GM21528 (cell line): ENCODE data around the gene PLAU.
"Not testable (repeated sequence)": the region's sequence is repeated elsewhere in the genome, so short reads cannot be mapped to it uniquely, and the experiment has no call there.

Experiments
- ATAC-seq: cut with Tn5 transposase; IDR thresholded peaks from one replicate; pipeline ENCODE4 v1.9.1; 2021; ENCODE audit warnings: mild to moderate bottlenecking, moderate library complexity; ENCODE audit not compliant: unreplicated experiment, low FRiP score

Gene PLAU

GRCh38 chr10:73876157-73876556 is 34.8 kb upstream of the PLAU start:
- ATAC-seq = no peak

GRCh38 chr10:73876566-73876965 is 34.4 kb upstream of the PLAU start:
- ATAC-seq = no peak

GRCh38 chr10:73876971-73877370 is 34.0 kb upstream of the PLAU start:
- ATAC-seq = no peak

DNA sequence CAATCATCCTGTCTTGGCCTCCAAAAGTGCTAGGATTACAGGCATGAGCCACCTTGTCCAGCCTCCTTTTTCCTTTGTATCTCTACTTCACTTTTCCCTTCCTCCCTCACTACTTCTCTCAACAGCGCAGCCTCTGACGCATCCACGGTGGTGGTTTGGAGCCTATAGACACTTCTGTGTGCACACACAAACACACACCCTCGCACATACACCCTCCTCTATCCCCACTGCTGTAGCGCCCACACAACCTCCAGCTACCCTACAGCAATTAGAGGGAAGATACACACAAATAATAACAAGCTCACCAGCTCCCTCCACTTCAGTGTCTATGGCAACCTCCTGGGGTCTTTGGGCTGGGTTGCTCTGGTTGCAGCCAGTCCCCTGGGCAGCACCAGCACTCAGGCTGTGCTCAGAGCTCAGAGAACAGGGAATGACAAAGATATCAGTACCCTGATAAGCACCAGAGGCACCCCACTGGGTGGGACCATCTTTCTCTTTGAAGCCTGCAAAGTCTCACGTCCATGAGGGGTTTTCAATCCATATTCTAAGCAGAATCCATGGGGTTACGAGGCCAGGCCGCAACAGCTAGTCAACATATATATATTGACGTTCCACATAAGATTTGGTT is 33.3 kb upstream of the PLAU start:
- no peak for ATAC-seq

GRCh38 chr10:73878365-73878764 is 32.6 kb upstream of the PLAU start:
- ATAC-seq = no peak

DNA sequence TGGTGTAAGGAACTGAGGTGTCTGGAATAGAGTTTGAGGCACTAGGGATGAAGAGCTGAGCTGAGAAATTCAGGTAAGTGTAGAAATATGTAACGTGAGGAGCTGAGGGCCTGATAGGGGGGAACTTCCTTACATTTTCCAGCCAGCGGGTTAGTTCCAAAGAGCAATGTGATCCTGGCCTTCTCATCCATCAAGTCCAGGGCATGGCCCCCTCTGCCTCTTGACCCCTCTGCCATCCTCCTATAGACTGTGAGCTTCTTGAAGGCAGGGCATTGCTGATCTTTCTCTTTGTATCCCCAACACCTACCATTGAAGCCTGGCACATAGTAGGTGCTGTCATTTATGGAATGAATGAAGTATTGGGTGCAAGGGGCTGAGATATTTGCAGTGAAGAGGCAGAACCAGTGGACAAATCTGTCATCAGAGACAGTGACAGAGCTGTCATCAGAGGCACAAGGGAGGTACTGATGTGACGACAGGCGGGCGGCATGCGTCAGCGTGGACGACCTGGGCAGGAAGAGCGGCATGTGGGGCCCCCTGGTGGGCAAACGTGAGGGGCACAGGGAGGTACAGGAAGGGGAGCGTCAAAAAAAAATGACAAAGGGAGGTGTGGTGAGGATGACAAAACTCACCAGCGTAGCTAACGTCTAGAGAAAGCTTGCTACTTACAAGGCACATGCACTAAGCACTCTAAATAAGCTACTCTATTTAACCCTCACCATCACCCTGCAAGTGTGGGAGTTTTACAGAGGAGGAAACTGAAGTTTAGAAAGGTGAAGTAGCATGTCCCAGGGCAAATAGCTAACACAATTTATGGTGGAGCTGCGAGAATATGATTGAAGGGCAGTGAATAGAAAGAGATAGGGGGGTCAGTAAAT is 31.4 kb upstream of the PLAU start:
- peak; percentile 70 for ATAC-seq

GRCh38 chr10:73881221-73881919 is 29.6 kb upstream of the PLAU start:
- no peak for ATAC-seq

DNA sequence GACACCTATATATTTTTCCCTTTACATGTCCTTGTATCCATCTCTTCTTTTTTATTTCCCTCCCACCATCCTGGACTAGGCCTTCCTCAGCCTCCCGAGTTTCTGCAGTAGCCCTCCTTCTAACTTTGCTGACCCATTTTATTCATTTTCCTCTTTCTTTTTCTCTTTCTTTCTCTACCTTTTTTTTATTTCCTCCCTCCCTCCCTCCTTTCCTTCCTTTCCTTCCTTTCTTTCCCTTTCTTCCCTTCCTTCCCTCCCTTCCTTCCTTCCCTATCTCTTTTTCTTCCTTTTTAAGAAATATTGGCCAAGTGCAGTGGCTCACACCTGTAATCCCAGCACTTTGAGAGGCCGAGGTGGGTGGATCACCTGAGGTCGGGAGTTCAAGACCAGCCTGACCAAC is 26.9 kb upstream of the PLAU start:
- no peak for ATAC-seq

- peak; percentile 65 for ATAC-seq
Observed at GRCh38 chr10:73886085-73886529, 24.8 kb upstream of the PLAU start.

DNA sequence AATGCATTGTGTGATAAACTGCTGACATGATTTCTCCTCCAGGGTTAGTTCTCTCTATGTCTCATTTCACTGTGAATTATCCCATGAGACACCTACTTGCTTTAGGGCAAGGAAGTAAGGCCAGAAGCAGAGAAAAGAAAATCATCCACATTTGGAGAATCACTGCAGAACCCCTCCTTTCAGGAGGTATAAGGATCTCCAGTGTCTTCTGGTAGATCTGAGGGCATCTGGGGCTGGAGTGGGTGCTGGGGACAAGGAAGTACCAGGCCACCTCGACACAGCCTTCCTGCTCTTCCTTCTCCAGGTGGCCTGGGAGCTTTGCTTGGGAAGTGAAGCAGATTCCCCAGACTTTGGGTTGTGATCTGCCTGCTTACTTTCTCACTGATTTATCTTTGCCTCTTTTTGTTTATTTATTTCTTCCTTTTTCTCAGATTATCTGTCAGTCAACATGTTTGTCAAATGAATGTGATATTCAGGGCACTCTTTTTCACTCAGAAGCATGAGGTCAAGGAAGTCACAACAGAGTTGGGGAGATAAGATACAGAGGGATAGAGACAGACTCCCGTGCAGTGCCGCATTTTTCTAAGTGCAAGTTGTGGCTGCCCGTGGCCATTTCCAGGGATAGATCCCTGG is 24.2 kb upstream of the PLAU start:
- no peak for ATAC-seq

- ATAC-seq = no peak
Observed at GRCh38 chr10:73887294-73888039, 23.5 kb upstream of the PLAU start.

DNA sequence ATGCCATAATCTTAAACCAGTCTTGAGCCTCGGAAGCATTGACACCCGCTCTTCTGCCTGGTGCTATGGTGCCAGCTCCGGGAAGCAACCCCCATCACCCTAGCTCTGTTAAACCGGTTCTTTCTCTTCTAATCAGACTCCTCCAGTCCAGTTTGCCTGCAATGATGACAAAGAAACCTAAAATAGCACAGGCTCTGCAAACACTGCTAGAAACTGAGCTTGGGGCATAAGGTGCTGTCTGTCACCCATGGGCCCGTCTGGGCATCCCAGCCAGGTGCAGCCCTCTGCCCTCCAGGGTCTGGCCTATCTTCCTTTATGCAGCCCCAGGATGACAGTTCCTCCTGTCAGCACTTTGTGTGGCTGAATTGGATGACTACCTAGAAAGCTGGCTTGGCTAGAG is 22.4 kb upstream of the PLAU start:
- ATAC-seq = no peak

DNA sequence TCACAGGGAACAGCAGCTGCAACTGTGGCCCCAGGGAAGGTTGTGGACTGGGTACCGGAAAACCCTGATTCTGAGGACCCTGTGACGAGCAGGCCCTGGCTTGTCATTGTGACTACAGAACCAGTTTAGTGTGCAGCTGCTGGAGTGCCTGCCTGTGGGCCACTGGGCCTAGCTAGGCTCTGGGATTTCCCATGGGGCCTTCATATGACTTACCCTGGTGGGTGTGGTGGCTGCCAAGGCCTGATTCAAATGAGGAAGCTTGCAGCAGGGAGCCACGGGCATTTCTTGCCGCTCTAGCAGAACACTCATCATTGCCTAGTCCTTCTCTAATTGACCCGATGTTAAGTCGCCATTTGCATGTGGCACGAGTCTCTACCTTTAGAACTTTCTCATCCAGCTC is 21.9 kb upstream of the PLAU start:
- no peak for ATAC-seq

- not testable (repeated sequence) for ATAC-seq
Observed at GRCh38 chr10:73889416-73889815, 21.5 kb upstream of the PLAU start.

- ATAC-seq = no peak
Observed at GRCh38 chr10:73890261-73890660, 20.7 kb upstream of the PLAU start.

- not testable (repeated sequence) for ATAC-seq
Observed at GRCh38 chr10:73890830-73891229, 20.1 kb upstream of the PLAU start.

DNA sequence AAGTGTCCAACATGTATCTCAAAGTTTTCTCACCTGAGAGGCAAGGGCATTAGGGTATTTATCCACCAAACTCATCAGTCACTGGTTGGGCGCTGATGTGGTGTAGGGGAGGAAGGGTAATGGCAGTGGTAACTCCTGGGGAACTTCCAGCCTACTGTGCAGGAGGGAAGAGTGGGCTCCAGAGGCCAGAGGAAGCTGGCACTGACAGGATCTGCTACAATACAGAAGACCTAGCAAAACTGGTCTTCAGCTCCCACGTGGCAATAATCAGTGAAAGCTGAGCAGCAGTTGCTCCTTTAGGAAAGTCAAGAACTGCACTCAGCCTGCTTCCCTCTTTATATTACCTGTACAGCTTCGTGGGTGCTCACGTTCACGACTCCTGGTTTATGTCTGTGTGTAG is 19.4 kb upstream of the PLAU start:
- ATAC-seq = no peak

GRCh38 chr10:73892310-73893030 is 18.5 kb upstream of the PLAU start:
- ATAC-seq = no peak

GRCh38 chr10:73893426-73893825 is 17.5 kb upstream of the PLAU start:
- ATAC-seq = no peak
